GM21529 (cell line): Measurements from ENCODE around the gene TPO.
"Not testable (repeated sequence)": the region's sequence is repeated elsewhere in the genome, so short reads cannot be mapped to it uniquely, and the experiment has no call there.

Experiments used
- ATAC-seq: cut with Tn5 transposase; IDR thresholded peaks from one replicate; pipeline ENCODE4 v1.9.1; 2021; ENCODE audit not compliant: unreplicated experiment

TPO gene

DNA sequence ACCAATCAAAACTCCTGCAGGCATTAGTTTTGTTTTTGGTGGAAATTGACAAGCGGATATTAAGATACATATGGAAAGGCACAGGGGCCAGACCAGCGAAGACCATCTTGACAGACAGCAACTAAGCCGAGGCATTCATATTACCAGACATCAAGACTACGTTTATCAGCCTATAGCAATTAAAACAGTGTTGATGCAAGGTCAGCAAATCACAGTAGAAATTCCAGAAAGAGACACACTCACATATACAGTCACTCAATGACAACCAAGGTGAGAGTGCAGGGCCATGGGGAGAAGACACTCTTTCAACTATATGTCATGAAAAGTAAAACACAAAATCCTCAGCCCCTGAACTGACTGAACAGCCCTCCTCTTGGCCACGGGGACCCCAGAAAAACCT lies 164.6 kb downstream of the TPO start:
- no peak for ATAC-seq

DNA sequence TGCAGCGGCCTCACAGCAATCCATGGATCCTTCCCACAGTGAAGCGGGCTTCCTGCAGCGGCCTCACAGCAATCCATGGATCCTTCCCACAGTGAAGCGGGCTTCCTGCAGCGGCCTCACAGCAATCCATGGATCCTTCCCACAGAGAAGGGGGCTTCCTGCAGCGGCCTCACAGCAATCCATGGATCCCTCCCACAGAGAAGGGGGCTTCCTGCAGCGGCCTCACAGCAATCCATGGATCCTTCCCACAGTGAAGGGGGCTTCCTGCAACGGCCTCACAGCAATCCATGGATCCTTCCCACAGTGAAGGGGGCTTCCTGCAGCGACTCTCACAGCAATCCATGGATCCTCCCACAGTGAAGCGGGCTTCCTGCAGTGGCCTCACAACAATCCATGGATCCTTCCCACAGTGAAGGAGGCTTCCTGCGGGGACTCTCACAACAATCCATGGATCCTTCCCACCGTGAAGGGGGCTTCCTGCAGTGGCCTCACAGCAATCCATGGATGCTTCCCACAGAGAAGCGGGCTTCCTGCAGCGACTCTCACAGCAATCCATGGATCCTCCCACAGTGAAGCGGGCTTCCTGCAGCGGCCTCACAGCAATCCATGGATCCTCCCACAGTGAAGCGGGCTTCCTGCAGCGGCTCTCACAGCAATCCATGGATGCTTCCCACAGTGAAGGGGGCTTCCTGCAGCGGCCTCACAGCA lies 168.1 kb downstream of the TPO start:
- not testable (repeated sequence) for ATAC-seq

GRCh38 chr2:1581965-1582625 lies 168.8 kb downstream of the TPO start:
- no peak for ATAC-seq

- ATAC-seq = no peak
These were observed 169.7 kb downstream of the TPO start for GRCh38 chr2:1582891-1583341.

DNA sequence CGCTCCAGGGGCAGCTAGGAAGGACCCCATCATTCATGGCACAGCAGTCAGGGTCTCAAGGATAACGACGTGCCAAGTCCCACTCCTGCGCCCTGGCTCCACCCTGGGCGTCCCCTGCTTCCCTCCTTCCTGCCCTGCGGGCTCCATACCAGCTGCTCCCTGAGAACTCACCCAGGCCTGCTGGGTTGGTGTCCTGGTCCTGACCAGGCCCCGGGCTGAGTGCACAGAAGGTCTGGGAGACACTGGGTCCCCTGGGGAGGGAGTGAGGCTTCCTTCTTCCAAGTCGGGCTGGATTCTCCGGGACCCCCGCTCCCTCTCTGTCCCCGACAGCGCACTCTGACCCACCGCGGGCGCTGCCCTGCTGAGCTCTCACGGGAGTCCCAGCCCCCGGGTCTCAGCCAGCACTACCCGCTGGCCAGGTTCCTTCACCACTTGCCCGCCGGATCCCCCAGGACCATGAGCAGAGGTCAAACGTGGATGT lies 170.8 kb downstream of the TPO start:
- no peak for ATAC-seq

- no peak for ATAC-seq
These were observed 171.6 kb downstream of the TPO start for GRCh38 chr2:1584691-1585485.

GRCh38 chr2:1585635-1586034 lies 172.4 kb downstream of the TPO start:
- ATAC-seq = no peak

DNA sequence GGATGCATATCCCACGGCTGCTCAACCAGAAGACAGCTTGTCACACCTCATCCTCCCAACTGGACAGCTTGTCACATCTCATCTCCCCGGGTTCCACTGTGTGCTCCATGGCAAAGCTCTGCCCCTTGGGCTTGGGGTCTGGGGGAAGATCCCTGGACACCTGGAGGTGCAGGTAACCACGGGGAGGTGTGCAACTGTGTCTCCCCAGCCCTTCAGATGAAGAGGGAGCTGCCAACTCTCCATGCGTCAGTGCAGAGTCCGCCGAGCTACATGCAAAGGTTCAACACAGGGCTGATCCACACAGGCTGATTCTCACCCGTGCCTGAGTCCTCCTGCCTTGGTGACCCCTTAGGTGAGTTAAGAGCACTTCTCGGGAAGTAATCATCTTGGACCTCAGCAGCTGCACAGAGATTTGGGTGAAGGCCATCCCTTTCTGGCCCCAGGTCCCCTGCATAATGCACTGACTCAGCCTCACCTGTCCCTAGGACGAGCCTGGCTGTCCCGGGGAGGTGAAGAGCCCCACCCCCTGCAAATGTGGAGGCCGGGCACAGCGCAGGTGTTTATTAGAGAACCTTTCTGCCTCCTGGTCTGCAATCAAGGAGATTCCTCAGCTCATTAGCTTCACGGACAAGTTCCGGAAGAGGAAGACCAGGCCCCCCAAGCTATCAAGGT lies 173.1 kb downstream of the TPO start:
- ATAC-seq = no peak

GRCh38 chr2:1586923-1587840 lies 173.9 kb downstream of the TPO start:
- no peak for ATAC-seq

DNA sequence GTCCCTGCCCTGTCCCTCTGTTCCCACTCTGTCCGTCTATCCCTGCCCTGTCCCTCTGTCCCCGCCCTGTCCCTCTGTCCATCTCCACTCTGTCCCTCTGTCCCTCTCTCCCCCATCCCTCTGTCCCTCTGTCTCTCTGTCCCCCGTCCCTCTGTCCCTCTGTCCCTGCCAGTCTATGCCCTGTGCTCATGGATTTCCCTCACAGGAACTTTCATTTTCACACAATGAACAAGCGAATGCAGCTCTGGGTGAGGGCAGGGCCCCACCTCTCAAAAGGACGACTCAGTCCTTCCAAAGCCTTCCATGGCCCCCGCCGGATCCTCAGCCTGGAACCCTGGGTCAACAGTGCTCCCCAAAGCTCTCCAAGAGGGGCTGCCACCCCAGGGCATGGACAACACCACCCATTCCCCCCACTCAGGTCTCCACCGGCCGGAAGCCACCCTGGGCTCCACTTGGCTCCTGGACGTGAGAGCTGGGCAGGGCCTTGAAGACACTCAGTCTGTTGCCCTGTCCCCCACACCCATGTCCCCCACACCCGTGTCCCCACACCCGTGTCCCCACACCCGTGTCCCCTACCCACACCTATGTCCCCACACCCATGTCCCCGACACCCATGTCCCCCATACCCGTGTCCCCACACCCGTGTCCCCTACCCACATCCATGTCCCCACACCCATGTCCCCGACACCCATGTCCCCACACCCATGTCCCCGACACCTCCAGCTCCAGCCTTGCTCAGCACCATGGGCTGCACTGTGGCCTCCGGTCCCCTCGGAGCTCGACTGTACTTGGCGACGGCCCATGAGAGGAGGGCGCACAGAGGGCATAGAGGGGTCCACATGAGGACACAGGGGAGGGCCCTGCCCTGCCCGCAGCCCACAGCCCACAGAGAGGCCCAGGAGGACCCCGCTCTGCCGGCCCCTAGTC lies 175.1 kb downstream of the TPO start:
- ATAC-seq = no peak

DNA sequence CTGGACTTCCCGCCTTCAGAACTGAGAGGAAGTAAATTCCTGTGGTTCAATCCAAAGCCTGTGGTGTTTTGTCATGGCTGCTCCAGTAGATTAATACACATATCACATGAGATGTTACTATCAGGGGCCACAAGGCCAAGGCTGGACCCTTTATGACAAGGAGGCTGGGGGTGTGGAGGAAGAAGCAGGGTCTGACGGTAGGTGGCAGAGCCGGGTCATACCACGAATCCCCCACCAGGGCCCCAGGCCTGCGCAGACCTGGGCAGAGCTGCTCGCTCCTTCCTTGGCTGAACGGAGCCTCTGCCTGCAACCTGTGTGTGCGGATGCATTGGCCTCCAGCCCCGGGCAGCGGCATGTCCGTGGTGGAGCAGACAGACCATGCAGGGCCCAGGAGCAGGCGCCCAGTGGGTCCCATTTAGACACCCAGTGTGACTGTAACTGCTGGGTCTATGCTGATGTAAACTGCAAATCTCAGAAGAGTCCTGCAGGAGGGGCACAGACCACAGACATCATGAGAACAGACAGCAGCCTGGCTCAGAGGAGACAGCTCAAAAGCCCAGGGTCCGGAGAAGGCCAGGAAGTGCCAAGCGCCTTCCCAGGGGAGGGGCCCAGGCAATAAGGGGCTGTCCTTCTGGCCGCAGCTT lies 175.8 kb downstream of the TPO start:
- ATAC-seq = no peak

GRCh38 chr2:1590596-1591460 lies 177.6 kb downstream of the TPO start:
- no peak for ATAC-seq

- no peak for ATAC-seq
These were observed 178.2 kb downstream of the TPO start for GRCh38 chr2:1591461-1591770.
